ENCODE measurements around the gene KCNAB1.

Gene KCNAB1

DNA sequence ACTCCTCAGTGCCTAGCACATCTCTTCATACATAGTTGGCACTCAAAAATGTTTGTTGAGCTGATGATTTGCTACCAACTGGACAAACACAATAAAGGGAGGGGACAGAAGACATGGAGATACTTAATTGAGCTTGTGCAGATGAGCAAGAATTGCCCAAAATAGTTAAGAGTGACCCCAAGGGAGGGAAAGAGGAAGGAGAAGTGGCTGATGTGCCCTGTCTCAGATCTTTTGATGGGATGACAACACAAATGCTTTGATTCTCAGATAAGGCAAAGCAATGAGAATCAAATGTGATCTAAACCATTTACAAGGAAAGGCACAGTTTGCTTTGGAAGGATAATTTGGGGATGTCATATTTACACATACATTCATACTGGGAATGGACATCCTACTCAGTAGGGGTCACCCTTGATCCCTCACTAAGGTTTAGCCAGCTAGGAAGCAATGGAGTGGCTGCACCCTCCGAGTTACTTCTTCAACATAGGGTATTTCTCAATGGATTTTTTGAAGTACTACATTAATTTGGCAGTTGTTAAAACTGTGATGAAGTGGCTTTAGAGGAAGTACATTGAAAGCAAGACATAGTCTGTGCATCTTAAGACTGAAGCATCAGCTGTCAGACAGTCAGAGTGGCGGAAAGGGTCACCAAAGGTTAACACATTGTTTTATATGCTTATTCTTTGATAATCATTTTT lies 456.4 kb downstream of the KCNAB1 start:
- DNase-seq (ENCODE audit: low read depth): no peak

- DNase-seq (ENCODE audit: low read depth): no peak
Observed at GRCh38 chr3:156577736-156578135, 457.4 kb downstream of the KCNAB1 start.

DNA sequence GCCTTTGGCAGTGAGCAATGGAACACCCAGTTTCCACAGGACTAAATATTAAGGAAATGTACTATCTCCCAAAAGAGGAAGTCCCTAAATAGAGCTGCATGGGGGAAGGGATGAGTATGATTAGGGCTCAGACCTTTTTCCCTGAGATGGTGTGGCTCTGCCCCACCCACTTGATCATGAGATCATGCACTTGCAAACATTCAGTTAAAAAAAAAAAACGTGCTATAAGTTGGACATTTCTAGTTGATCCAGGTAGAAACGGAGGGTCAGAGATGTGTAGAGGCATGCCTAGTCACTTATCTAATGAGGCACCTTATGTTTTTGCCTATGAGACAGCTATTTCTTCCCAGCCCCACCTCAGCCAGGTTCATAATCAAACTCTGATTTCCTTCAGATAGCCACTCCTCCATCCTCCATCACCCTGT lies 459.1 kb downstream of the KCNAB1 start:
- DNase-seq (ENCODE audit: low read depth): no peak

GRCh38 chr3:156581033-156581432 lies 460.7 kb downstream of the KCNAB1 start:
- DNase-seq (ENCODE audit: low read depth): no peak

DNA sequence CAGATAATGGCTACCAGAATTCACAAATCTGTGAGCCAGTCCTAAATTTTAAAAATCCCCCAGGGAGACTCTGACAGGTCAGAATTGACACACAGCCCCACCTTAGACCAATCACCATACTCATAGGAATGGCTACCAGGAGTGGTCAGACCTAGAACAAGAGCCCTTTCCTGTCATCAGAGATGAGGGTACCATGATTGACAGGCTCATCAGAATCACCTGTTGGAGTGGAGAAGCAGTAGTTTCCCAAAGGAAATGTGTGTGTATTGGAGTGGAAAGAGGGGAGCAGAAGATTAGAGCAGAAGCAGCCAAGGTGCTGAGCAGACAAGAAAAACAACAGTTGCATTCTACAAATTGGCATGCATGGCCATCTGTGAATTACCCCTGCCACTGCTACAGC lies 461.6 kb downstream of the KCNAB1 start:
- DNase-seq (ENCODE audit: low read depth): no peak

DNA sequence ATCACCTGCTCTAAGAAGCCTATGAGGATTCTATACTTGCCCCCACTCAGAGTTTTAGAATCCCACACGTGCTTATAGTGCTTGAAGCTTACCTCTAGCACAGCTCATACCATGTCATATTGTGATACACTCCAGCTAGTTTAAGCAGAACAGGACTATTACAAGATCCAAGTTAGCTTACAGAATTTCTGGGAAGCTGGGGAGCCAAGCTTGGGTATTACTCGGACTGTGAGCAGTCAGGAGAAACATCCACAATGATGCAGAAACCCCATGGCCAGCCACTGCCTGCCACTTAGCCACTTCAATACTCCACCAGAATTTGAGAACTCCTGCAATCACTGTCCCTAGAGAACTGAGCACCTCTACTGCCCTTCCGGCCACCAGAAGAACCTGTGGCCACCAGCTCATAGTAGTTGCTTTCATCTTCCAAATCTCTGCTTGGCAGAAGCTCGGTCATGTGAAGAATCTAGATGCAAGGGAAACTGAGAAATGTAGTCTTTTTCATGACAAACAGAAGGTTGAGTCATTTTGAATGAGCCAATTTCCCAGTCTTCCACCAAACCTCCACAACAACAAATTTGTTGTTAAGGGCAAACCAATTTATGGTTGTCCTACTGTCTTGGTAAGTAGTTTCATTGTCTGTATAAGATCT lies 462.3 kb downstream of the KCNAB1 start:
- DNase-seq (ENCODE audit: low read depth): no peak

GRCh38 chr3:156583469-156583868 lies 463.1 kb downstream of the KCNAB1 start:
- no peak for DNase-seq (ENCODE audit: low read depth)

- no peak for DNase-seq (ENCODE audit: low read depth)
Observed at GRCh38 chr3:156586905-156587759, 466.8 kb downstream of the KCNAB1 start.

DNA sequence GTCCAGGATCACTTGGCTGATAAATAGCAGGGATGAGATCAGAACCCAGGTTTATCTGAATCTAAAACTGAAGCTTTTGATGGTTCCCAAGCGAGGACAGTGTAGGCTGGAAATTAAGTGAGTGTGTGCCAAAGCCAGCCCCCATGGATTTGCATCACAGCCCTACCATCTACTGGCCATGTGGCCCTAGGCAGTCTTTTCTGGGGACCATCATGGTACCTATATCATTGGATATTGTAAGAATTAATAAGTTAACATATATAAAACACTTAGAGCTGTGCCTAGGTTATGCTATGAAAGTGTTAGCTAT lies 467.3 kb downstream of the KCNAB1 start:
- no peak for DNase-seq (ENCODE audit: low read depth)
